ENCODE data around the gene BCAS3. TPM values are rescaled to one million over a fixed set of nuclear protein-coding genes. Genes with fewer than 3 reads are reported as not detected.

The BCAS3 gene
- polyA plus RNA-seq, 1 donor from 2014 or later, result 21.6 TPM

DNA sequence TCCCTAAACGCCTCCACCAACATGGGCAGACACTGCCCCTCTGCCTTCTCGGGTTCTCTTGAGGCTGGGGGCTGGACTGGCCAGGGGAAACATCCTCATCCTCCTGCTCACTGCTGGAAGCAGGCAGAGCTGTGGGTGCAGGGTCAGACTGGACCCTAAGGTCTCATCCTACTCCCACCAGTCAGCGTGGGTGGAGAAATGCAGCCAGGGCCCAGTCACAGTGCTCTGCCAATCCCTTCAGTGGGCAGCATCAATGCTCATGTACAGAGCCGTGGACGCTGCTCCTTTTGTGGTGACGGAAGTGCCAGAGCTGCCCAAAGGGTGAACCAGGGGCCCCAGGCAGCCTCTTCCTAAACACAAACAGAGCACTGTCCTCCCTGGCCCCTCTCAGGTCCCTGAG lies 708.6 kb downstream of the BCAS3 start:
- no peaks in the 10 kb centered on the region for H3K9me3 ChIP-seq (ENCODE audit: low read length)
- TF ChIP-seq MXI1 (conservative IDR thresholded peaks at IDR 0.05; ENCODE audit: poor library complexity, severe bottlenecking), result no peak
- TF ChIP-seq, protein P1, sequence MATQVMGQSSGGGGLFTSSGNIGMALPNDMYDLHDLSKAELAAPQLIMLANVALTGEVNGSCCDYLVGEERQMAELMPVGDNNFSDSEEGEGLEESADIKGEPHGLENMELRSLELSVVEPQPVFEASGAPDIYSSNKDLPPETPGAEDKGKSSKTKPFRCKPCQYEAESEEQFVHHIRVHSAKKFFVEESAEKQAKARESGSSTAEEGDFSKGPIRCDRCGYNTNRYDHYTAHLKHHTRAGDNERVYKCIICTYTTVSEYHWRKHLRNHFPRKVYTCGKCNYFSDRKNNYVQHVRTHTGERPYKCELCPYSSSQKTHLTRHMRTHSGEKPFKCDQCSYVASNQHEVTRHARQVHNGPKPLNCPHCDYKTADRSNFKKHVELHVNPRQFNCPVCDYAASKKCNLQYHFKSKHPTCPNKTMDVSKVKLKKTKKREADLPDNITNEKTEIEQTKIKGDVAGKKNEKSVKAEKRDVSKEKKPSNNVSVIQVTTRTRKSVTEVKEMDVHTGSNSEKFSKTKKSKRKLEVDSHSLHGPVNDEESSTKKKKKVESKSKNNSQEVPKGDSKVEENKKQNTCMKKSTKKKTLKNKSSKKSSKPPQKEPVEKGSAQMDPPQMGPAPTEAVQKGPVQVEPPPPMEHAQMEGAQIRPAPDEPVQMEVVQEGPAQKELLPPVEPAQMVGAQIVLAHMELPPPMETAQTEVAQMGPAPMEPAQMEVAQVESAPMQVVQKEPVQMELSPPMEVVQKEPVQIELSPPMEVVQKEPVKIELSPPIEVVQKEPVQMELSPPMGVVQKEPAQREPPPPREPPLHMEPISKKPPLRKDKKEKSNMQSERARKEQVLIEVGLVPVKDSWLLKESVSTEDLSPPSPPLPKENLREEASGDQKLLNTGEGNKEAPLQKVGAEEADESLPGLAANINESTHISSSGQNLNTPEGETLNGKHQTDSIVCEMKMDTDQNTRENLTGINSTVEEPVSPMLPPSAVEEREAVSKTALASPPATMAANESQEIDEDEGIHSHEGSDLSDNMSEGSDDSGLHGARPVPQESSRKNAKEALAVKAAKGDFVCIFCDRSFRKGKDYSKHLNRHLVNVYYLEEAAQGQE (IDR thresholded peaks at IDR 0.05; ENCODE audit: borderline replicate concordance), result no peak
- no peak for TF ChIP-seq POLR2AphosphoS5 (IDR thresholded peaks at IDR 0.05)
- no peak for TF ChIP-seq EP300 (conservative IDR thresholded peaks at IDR 0.05; ENCODE audit: poor library complexity, severe bottlenecking)
- TF ChIP-seq, protein P2, sequence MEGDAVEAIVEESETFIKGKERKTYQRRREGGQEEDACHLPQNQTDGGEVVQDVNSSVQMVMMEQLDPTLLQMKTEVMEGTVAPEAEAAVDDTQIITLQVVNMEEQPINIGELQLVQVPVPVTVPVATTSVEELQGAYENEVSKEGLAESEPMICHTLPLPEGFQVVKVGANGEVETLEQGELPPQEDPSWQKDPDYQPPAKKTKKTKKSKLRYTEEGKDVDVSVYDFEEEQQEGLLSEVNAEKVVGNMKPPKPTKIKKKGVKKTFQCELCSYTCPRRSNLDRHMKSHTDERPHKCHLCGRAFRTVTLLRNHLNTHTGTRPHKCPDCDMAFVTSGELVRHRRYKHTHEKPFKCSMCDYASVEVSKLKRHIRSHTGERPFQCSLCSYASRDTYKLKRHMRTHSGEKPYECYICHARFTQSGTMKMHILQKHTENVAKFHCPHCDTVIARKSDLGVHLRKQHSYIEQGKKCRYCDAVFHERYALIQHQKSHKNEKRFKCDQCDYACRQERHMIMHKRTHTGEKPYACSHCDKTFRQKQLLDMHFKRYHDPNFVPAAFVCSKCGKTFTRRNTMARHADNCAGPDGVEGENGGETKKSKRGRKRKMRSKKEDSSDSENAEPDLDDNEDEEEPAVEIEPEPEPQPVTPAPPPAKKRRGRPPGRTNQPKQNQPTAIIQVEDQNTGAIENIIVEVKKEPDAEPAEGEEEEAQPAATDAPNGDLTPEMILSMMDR (IDR thresholded peaks at IDR 0.05; ENCODE audit: poor library complexity, severe bottlenecking), result no peak
- no peak for TF ChIP-seq TAF1 (IDR thresholded peaks at IDR 0.05; ENCODE audit: low read depth)
- TF ChIP-seq EZH2 (IDR thresholded peaks at IDR 0.05; ENCODE audit: borderline replicate concordance, insufficient read depth, low read length, poor library complexity, severe bottlenecking), result no peak
- TF ChIP-seq RAD21 (conservative IDR thresholded peaks at IDR 0.05), result no peak
- TF ChIP-seq SMC3 (conservative IDR thresholded peaks at IDR 0.05; ENCODE audit: poor library complexity), result no peak
- no peaks in the 10 kb centered on the region for H3K79me2 ChIP-seq (replicated peaks; ENCODE audit: insufficient read depth, low read length)
- no peaks in the 10 kb centered on the region for H3K9me2 ChIP-seq (ENCODE audit: insufficient read depth, low read length)
- no peak overlapping the region for H3K9ac ChIP-seq (ENCODE audit: low read length)
- H3K4me2 ChIP-seq (ENCODE audit: low read length), result no peak overlapping the region
- peaks cover 3% of the 10 kb centered on the region for H3K27me3 ChIP-seq (ENCODE audit: insufficient read depth, low read depth, low read length)
- H3K27ac ChIP-seq (ENCODE audit: low read length), result no peak overlapping the region
- no peaks in the 10 kb centered on the region for H3K36me3 ChIP-seq (ENCODE audit: insufficient read depth, low read length)
- H2AFZ ChIP-seq (ENCODE audit: low read depth, low read length), result no peak overlapping the region
- no peak overlapping the region for H3K4me3 ChIP-seq (ENCODE audit: low read length)
- H4K20me1 ChIP-seq (ENCODE audit: insufficient read depth), result no peaks in the 10 kb centered on the region
- H3F3A ChIP-seq (ENCODE audit: insufficient read depth, low read length, poor library complexity, severe bottlenecking), result no peaks in the 10 kb centered on the region

DNA sequence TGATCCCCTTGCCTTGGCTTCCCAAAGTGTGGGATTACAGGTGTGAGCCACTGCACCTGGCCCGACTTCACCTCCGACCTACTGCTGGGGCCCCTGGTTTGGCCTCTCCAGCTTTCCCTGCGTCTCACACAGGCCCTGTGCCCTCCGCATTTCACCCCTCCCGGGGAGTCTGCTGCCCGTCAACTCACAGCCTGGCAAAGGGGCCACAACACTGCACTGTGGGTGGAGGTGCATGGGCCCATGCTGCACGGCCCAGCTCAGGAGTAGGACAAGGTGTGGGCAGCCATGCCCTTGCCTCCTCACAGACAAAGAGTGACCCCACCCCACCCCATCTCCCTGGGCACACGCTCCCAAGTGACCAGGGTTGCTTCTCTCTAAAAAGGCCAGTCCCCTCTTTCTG lies 709.4 kb downstream of the BCAS3 start:
- no peak overlapping the region for H2AFZ ChIP-seq (ENCODE audit: low read depth, low read length)
- H3K27ac ChIP-seq (ENCODE audit: low read length), result no peak overlapping the region
- no peaks in the 10 kb centered on the region for H3K79me2 ChIP-seq (replicated peaks; ENCODE audit: insufficient read depth, low read length)
- peaks cover 3% of the 10 kb centered on the region for H3K27me3 ChIP-seq (ENCODE audit: insufficient read depth, low read depth, low read length)
- H3K9me2 ChIP-seq (ENCODE audit: insufficient read depth, low read length), result no peaks in the 10 kb centered on the region
- TF ChIP-seq TAF1 (IDR thresholded peaks at IDR 0.05; ENCODE audit: low read depth) (no peak), SMC3 (conservative IDR thresholded peaks at IDR 0.05; ENCODE audit: poor library complexity) (no peak), EP300 (conservative IDR thresholded peaks at IDR 0.05; ENCODE audit: poor library complexity, severe bottlenecking) (no peak), MXI1 (conservative IDR thresholded peaks at IDR 0.05; ENCODE audit: poor library complexity, severe bottlenecking) (no peak), RAD21 (conservative IDR thresholded peaks at IDR 0.05) (no peak), POLR2AphosphoS5 (IDR thresholded peaks at IDR 0.05) (no peak), EZH2 (IDR thresholded peaks at IDR 0.05; ENCODE audit: borderline replicate concordance, insufficient read depth, low read length, poor library complexity, severe bottlenecking) (no peak)
- TF ChIP-seq, protein P1 (IDR thresholded peaks at IDR 0.05; ENCODE audit: borderline replicate concordance), result no peak
- TF ChIP-seq, protein P2 (IDR thresholded peaks at IDR 0.05; ENCODE audit: poor library complexity, severe bottlenecking), result no peak
- no peak overlapping the region for H3K4me3 ChIP-seq (ENCODE audit: low read length)
- H4K20me1 ChIP-seq (ENCODE audit: insufficient read depth), result no peaks in the 10 kb centered on the region
- no peak overlapping the region for H3K9ac ChIP-seq (ENCODE audit: low read length)
- H3K36me3 ChIP-seq (ENCODE audit: insufficient read depth, low read length), result no peaks in the 10 kb centered on the region
- no peaks in the 10 kb centered on the region for H3F3A ChIP-seq (ENCODE audit: insufficient read depth, low read length, poor library complexity, severe bottlenecking)
- H3K9me3 ChIP-seq (ENCODE audit: low read length), result no peaks in the 10 kb centered on the region
- H3K4me2 ChIP-seq (ENCODE audit: low read length), result no peak overlapping the region
